Endothelial cell of hepatic sinusoid (primary cell): ENCODE measurements around the gene ANGPTL2.

Experiments
- in situ Hi-C: cut with HindIII; loops from 2 replicates; pipeline ENCODE4 v1.10.0; 2017; ENCODE audit warnings: low sequenced_read_pairs

The ANGPTL2 gene

GRCh38 chr9:127137640-127138360 lies 15.4 kb upstream of the ANGPTL2 start:
- in situ Hi-C loops, result no loop called here

- in situ Hi-C loops, result no loop called here
These were observed 14.6 kb upstream of the ANGPTL2 start for GRCh38 chr9:127136880-127137639.

GRCh38 chr9:127136081-127136879 lies 13.8 kb upstream of the ANGPTL2 start:
- in situ Hi-C loops, result no loop called here

GRCh38 chr9:127135056-127135745 lies 12.8 kb upstream of the ANGPTL2 start:
- in situ Hi-C loops, result no loop called here

DNA sequence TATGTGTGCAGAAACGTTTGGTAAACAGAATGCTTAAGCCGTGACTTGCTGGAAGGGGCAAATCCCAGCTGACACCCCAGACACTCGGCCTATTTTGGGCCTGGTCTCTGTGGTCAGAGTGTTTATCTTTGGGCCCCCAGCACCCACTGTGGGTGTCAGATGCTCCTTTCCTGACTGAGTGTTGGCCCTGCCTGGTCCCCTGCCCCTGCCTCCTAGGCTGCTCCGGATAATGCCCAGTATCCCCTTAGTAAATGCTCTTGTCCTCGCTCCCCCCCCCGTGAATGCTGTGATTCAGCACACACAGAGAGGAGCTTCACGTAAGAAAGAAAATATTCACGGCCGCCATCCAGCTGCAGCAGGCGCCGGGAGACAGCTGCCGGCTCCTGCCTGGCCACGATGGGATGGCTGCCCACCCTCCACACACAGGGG lies 11.3 kb upstream of the ANGPTL2 start:
- in situ Hi-C loops, result no loop called here

- in situ Hi-C loops, result no loop called here
These were observed 10.6 kb upstream of the ANGPTL2 start for GRCh38 chr9:127132921-127133647.

- in situ Hi-C loops, result no loop called here
These were observed 9.9 kb upstream of the ANGPTL2 start for GRCh38 chr9:127132375-127132774.

DNA sequence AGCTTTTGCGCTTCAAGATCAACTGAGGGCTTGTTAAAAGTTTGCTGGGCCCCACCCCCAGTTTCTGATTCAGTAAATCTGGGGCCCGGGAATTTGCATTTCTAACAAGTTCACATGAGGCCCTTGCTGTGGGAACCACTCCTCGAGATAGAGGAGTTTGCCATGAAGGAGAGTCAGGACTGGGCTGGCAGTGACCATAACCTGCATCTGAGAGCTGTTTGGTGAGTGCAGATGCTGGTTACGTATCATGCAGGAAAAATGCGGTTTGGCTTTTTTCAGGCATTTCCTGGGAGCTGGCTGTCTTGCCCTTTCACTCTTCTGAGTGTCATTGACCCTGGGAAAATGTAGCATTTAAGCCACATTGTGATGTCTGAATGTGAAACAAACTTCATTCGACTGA lies 9.4 kb upstream of the ANGPTL2 start:
- in situ Hi-C loops, result no loop called here

DNA sequence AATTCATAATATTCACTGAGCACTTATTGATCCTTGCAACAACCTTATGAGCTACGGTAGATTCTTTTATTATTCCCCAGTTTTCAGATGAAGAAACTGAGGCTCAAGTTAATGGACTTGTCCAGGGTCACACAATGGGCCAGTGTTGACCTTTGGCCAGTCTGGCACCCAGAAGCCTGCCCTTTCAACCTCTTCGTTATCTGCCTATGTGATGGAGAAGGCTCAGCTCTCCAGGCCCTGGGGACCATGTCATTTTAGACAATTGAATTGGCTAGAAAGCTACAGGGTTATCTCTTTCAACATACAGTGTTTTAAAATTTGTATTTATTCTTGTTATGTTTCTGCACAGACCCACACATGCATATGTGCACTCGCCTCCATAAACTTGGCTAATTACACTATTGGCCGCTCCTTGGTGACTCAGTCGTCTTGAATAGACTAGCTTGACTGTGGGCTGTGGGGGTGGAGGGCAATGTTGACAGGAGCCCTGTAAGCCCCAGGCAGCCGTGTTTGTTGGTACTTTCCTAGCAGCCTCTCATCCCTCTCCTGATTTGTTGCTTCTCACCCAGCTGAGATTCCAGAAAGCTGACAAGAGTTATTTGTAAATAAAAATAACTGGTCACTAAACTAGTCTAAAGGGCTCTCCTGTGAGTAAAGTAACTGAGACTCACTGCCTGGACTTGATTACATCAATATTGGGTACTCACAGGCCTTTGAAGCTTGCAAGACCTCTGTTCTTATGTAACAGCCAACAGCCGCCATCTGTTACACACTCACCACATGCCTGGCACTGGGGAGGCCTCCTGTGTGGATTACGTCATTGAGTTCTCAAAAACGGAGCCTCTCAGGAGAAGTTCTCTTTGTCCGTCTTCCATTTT lies 8.5 kb upstream of the ANGPTL2 start:
- in situ Hi-C loops, result no loop called here

DNA sequence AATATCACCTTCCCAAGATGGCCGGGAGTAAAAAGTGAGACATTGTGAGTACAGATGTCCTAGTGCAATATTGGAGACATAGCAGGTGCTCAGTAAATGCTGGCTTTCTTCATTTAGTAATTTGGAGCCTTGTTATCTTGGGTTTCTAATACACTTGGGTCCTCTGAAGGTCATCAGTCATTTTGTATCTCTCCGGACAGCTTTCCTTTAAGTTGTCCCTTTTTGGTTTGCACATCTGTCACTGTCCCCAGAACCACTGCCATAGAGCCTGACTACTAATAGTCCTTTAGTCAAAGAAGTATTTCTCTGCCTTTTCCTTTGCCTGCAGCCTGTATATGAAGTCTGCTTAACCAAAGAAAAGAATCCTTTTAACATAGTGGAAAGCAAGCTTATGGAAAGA lies 7.8 kb upstream of the ANGPTL2 start:
- in situ Hi-C loops, result no loop called here

GRCh38 chr9:127129718-127130085 lies 7.3 kb upstream of the ANGPTL2 start:
- in situ Hi-C loops, result no loop called here

- in situ Hi-C loops, result no loop called here
These were observed 6.8 kb upstream of the ANGPTL2 start for GRCh38 chr9:127129073-127129717.

DNA sequence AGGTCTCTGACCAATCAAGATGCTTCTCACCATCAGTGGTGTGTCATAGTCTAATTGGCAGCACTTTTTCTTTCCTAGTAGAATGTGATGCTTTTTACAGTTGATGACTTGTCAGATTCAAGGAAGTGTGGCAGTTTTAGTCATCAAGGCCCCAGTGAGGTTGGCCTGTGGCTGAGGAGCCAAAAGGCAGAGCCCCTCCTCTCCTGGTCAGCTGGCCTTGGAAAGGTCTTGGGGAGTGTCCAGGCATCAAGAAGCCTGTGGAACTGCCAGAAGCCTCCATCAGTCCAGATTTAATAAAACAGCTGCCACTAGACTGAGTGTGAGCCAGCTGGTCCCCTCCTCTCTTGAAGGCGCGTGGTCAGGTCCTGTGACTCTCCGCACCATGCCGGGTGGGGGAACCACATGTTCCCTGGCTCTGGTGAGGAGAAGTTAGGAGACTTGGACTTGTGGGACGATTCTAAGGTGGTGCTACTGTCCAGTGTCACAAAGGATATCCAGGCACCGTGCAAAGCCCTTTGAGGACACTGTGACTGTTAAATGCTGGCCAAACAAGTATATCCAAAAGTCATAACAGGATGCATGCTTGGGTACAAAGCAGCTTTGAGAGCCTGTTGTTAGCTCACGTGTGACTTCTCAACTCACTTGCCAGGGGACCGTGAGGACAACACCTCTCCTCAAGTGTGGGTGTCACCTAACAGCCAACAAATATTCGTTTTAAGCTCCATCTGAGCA lies 6.1 kb upstream of the ANGPTL2 start:
- in situ Hi-C loops, result no loop called here

- in situ Hi-C loops, result no loop called here
These were observed 4.5 kb upstream of the ANGPTL2 start for GRCh38 chr9:127126971-127127370.

GRCh38 chr9:127124792-127125191 lies 2.4 kb upstream of the ANGPTL2 start:
- in situ Hi-C loops, result no loop called here

DNA sequence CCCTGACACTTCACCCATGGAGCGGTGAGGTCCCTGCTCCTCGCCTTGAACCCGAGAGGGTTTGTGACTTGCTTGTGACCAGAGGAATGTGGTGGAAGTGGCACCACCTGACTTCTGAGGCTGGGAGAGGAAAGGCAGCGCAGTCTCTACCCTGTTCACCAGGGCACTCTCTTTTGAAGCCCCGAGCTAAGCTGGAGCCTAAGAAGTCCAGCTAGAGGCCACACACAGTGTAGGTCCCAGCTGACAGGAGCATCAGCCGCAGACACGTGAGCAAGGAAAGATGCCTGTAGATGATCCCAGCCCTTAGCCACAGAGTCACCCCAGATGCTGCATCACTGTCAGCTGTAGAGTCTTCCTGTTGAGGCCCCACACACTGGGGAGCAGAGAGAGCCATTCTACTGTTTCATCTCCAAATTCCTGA lies 1.7 kb upstream of the ANGPTL2 start:
- in situ Hi-C loops, result no loop called here

DNA sequence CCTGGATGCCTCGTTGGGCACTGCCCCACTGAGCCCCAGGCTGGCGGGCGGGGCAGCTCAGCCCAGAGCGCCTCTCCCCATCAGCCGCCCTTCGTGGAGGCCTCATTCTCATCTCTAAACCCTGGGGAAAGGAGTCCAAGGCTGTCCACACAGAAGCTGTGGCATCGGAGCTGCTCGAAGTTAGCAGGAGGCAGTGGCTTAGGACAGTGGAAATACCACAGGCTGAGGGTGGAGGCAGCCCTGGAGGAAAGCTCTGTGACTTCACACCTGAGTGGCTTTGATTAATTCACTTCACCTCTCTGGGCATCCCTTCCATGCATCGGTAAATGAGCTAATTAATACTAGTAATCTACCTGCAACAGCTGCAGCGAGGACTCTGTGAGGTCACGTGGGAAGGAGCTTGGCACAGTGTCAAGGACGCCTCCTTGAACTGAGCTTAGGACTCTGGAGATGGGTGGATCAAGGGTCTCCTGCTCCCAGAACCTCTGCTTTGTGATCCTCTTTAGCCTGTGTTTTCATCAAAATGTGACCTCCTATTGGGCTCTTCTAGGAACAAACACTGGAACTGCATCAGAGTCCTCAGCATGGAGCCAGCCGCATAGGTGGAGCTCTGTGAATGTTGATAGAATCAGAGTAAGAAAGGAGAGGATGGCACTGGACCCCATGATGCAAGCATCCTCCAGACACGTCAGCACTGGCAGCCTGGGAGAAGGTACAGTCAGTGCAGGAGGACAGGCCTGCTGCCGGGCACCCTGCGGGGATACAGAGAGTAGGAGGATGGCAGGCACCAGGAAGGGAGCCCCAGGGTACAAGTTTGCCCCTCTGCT lies 842 bp upstream of the ANGPTL2 start:
- in situ Hi-C loops, result no loop called here
